ENCODE measurements around the gene PHACTR2.
A peak's percentile ranks its signal among the peaks of the same experiment; 100 is the strongest.

Gene PHACTR2

DNA sequence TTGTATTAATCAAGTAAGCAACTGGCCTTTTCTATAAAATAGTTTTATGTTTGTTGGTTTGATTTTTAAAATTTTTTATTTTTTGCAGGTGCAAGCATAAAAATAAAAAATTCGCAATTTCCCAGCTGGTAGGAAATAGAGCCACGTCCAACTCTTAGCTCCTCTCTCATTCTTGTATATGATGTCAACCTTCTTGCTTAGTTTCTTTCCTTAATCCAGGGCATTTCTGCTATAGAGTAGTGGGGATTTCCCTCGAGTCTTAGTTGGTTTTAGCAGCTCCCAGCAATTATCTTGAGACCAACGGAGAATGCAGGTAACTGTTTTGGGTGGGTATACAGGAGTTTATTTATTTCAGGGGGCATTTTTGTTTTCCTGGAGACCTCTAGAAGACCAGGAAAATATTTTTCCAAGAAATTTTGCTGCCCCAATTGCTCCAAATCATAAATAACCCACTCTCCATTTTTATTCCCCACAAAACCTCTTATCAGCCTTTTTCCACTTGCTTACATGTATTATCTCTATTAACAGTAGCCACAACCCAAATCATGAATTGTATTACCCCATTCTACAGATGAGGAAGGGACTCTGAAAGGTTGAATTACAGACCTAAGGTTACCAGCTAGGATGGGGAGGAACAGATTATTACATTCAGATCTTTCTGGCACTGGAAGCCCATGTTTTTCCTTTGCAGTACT, 18.4 kb downstream of the PHACTR2 start:
- DNase-seq (ENCODE audit: low read depth), result no peak
- H3K4me3 ChIP-seq (ENCODE audit: low read depth, low read length), result no peak overlapping the region

DNA sequence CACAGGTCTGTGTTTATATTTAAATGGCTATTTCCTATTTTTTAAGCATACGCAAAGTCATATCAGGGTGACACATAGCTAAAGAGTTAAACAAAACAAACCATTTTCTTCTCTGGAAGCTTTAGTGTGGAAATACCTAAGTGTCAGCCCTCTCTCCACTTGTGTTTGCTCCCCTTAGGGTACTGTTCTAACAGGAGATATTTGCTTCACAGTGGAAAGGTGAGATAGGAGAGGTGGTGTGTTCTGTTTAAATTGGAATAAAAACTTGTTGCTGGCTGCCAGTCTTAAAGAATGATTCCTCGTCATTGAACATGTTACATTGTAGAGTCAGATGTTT, 18.9 kb downstream of the PHACTR2 start:
- no peak for DNase-seq (ENCODE audit: low read depth)
- no peak overlapping the region for H3K4me3 ChIP-seq (ENCODE audit: low read depth, low read length)

DNA sequence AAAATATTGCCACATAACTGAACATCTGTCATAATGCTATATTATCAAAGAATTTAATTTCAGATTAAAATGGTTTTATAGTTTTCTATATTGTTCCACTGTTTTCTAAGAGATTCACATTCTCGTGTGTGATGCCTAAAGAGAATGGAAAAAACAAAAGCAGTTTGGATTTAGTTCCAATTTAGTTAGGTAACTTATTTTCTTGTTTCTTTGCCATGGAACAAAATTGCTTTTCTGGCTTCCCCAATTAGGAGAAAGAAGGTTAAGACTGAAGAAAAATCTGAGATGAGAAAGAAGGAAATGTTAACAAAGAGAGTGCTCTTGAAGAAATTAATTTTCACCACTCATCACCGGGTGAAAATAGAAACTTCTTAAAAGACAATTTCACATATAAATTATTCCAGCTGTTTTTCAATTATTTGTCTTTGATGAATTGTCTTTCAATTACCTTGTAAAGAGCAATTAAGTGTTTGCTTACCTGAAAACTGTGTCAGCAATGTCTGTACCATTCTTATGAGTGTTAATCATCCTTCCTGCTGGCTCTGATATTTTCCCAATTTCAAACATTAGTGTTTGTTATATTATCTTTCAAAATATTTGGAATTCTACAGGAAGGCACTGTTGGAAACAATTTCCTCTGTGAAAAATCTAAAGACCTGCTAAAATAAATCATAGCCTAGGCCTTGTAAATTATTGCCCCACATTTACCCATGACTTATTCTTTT, 19.5 kb downstream of the PHACTR2 start:
- no peak for DNase-seq (ENCODE audit: low read depth)

DNA sequence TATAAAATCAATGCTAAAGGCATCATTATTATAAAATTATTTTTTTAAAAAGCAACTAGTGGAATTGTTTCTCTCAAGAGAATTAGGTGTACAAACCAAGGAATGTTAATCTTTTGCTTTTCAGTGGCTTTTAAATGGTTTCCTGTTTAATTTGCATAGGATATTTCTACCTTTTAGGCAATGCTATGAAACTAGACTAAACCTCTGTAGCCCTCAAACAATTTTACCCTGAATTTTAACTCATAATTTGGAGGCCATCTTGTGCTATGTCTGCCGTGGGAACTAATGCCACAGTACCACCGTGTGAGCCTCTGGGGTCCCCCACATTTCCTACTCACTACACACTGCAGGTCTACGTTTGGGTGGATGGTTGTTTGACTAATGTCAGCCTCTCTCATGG, 20.6 kb downstream of the PHACTR2 start:
- DNase-seq (ENCODE audit: low read depth), result no peak

More for the DNA sequence above, 19.5 kb downstream of the PHACTR2 start:
- H3K4me3 ChIP-seq (ENCODE audit: low read depth, low read length), result no peak overlapping the region

DNA sequence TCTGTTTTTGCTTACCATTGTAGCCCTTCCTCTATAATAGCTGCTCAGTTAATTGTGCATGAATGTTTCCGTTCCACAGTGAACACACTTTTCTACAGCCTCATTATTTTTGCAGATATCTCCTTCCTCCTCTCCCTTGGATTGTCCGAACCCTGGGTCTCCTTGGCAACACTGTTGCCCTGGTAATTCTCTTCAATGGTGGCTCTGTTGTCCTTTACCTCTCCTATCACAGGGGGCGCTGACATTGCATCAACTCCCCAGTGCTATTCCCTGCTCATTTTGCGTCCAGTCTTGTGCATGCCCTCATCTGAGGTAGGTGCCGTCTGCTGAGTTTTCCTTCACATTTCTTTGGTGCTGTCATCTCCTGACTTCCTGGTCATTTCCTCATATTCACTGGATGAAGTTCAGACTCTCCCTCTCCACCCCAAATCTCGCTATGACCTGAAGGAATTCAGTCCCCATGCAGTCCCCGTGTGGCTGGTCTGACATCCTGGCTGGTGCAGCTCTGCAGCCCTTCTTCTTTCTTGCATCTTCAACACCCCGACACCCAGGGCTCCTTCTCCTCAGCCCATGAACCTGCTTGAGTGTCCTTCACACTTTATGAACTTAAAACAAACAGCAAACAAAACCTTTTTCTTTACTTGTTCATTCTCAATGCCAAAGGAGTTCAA, 21.1 kb downstream of the PHACTR2 start:
- no peak overlapping the region for H3K4me3 ChIP-seq (ENCODE audit: low read depth, low read length)
- no peak for DNase-seq (ENCODE audit: low read depth)

More for the DNA sequence above, 20.6 kb downstream of the PHACTR2 start:
- H3K4me3 ChIP-seq (ENCODE audit: low read depth, low read length), result no peak overlapping the region

DNA sequence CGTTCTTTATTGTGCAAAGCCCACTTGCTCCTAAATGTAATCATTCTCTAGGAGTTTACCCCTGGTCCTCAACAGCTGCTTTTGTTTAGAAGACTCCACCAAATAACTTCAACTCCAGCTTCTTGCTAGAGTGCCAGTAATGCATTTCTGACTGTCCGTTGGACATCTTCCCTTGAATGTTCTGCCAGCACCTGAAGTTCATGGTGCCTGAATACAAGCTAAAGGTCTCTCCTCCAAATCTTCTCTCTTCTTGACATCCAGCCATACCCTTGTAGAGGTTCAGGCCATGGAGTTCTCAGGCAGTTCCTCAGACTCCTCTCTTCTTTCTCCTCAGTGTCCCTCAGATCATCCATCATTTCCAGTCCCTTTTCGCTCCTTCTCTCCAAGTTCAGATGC, 21.7 kb downstream of the PHACTR2 start:
- no peak overlapping the region for H3K4me3 ChIP-seq (ENCODE audit: low read depth, low read length)
- no peak for DNase-seq (ENCODE audit: low read depth)

DNA sequence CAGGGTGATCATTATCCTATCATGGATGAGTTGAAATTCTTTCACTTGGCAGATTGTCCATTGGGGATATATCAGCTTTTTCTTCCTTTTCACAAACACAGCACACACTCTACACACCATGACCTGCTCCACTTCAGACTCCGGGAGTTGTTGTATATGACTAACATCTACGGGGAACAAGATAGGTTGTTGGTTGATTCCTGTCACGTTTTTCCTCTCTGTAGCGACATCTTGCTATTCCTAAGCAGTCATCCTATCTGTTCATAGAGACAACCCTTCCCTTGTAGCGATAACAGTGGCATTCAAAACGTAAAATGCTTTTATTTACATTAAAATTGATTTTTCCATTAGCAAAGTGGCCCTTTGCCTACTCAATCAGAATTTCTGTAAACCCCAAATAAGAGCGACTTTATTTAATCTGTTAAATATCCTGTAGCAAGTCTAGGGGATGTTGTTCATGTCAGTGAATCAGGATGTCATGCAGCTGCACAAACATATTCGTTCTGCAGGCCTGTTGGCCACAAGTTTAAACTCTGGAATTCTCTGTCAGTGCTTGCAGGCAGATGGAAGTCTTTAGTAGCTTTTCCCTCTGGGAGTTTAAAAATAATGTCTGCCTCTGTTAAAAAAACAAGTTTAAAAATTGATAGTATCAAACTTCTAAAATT, 23.1 kb downstream of the PHACTR2 start:
- DNase-seq (ENCODE audit: low read depth), result peak; percentile 85

DNA sequence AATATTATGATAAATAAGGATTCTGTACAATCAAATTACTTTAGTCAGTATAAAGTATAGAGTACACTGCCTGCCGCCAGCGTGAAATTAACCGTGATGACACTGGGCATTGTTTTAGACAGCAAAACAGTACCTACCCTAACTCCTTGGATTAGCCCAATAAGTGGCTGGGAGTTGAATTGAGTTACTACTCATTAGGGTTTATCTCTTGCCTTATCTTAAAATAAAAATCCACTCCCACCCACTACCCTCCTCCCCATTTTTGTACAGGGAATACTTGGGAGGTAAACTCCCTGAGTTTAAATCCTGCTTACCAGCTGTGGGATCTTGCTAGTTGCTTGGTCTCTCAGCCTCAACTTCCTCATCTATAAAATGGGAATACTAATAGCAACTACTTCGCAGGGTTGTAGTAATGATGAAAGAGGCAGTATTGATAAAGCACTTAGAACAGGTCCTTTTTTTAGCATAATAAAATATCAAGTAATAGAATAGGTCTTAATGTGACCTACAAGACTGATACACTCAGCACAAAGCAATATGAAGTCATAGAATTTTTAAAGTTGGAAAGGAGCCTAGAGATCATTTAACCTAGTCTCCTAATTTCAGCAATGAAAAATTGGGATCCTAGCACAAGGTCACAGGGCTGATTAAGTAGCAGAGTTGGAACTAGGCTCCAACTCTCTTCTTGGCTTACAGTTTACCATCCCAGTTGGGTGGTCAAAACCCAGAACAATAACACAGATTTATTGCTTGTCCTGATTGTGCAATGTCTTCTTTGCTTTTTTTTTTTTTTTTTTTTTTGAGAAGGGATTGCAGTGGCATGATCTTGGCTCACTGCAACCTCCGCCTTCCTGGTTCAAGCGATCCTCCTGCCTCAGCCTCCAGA, 23.8 kb downstream of the PHACTR2 start:
- DNase-seq (ENCODE audit: low read depth), result peak; percentile 38

More for the DNA sequence above, 23.1 kb downstream of the PHACTR2 start:
- peak overlapping the region; percentile 2 for H3K4me3 ChIP-seq (ENCODE audit: low read depth, low read length)

DNA sequence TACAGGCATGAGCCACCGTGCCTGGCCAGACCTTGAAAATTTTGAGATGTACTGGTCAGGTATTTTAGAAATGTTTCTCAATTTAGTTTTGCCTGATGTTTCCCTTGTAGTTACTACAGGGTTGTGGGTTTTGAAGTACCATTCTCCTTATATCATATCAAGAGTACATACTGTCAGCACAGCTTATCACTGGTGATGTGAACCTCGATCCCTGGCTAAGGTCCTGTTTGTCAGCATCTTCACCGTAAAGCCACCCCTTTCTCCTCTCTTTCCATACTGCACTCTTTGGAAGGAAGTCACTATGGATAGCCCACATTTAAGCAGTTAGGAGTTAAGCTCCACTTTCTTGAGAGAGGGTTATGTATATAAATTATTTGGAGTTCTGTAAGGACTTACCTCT, 27.8 kb downstream of the PHACTR2 start:
- H3K4me3 ChIP-seq (ENCODE audit: low read depth, low read length), result no peak overlapping the region
- no peak for DNase-seq (ENCODE audit: low read depth)

More for the DNA sequence above, 23.8 kb downstream of the PHACTR2 start:
- H3K4me3 ChIP-seq (ENCODE audit: low read depth, low read length), result no peak overlapping the region

DNA sequence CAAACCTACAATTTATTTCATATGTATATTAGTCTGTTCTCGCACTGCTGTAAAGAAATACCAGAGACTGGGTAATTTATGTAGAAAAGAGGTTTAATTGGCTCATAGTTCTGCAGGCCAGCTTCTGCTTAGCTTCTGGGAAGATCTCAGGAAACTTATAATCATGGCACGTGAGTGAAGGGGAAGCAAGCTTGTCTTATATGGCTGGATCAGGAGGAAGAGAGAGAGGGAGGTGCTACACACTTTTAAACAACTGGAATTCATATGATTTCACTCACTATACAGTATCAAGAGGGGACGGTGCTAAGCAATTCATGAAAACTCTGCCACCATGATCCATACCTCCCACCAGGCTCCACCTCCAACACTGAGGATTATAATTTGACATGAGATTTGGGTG, 29.9 kb downstream of the PHACTR2 start:
- DNase-seq (ENCODE audit: low read depth), result no peak
- H3K4me3 ChIP-seq (ENCODE audit: low read depth, low read length), result no peak overlapping the region

DNA sequence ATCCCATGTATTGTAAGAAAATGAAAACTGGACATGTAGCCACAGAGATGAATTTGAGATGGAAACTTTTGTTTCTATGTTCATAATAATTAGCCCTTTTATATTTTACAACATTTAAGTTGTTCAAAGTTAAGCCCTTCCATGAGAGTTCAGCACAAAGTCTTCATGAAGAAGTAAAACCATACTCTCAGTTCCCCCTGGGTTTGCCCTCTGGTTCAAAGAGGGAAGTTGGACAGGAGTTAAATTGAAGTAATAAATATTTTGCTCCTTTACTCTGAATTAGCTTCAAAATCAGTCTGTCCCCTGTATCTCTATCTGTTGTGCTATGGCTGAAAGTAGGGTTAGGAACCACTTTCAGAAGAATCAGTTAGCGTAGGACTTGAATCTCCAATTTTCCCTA, 31.1 kb downstream of the PHACTR2 start:
- H3K4me3 ChIP-seq (ENCODE audit: low read depth, low read length), result no peak overlapping the region
- no peak for DNase-seq (ENCODE audit: low read depth)

DNA sequence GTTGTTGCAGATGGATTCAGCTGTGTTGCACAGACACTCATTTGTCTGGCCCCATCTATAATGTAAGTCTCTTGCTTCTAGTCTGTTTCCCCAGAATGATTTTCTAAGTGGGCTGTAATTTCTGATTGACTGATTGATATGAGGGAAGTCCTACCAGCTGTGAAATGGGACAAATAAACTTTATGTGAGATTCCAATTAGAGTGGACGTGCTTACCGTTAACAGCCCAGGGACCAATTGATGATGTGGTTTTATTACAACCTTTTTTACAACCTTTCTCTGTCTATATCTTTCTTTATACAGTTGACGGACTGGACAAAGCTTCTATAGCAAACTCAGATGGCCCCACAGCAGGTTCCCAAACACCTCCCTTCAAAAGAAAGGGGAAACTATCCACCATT, 33.9 kb downstream of the PHACTR2 start:
- DNase-seq (ENCODE audit: low read depth), result no peak
- H3K4me3 ChIP-seq (ENCODE audit: low read depth, low read length), result no peak overlapping the region

DNA sequence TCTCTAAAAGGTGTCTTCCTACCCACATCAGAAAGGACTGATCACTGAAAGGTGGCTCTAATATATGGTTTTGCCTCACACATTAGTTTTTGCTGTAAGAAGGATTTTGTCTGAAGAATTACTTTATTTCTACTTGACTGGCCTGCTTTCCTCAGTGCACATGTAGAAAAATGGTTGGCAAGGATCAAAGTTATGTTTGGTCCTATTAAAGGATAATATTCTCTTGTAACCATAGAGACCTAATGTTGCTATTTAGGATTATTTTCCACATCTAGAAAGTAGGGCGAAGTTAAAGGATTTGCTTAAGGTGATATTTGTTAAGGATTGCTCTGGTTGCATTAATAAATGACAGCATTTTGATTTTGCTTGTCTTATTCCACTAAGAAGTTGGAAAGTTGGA, 40.7 kb downstream of the PHACTR2 start:
- no peak overlapping the region for H3K4me3 ChIP-seq (ENCODE audit: low read depth, low read length)
- no peak for DNase-seq (ENCODE audit: low read depth)

DNA sequence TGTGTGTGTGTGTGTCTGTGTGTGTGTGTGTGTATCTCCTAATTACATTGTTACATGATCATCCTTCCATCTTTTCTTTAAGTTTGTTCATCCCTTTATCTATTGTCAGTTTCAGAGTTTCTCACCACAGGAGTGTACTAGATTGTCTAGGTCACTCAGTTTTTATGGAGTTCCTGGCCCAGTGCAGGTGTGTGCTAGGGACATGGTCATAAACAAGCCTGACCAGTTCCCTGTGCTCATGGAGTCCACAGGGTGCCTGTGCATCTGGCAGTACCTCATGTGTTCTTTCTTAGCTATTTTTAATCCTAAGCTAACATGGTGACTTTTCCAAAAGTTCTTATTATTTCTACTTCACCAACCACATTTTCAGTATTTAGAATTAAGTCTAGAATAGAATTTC, 43.9 kb downstream of the PHACTR2 start:
- H3K4me3 ChIP-seq (ENCODE audit: low read depth, low read length), result no peak overlapping the region
- DNase-seq (ENCODE audit: low read depth), result no peak

DNA sequence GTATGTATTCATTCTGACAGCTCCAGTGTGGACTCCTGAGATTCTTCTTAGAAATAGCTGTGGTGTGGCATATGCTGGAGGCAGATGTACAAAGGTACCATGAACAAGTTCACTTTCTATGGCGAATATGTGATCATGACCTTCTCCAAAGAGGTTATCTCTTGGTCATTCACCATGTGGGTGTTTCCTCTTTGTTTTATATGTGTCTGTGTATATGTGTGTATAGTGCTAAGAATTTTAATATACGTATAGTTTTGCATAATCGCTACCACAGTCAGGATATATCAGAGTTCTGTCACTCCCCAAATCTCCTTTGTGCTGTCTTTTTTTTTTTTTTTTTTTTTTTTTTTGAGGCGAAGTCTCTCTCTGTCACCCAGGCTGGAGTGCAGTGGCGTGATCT, 47.1 kb downstream of the PHACTR2 start:
- no peak for DNase-seq (ENCODE audit: low read depth)
- no peak overlapping the region for H3K4me3 ChIP-seq (ENCODE audit: low read depth, low read length)

DNA sequence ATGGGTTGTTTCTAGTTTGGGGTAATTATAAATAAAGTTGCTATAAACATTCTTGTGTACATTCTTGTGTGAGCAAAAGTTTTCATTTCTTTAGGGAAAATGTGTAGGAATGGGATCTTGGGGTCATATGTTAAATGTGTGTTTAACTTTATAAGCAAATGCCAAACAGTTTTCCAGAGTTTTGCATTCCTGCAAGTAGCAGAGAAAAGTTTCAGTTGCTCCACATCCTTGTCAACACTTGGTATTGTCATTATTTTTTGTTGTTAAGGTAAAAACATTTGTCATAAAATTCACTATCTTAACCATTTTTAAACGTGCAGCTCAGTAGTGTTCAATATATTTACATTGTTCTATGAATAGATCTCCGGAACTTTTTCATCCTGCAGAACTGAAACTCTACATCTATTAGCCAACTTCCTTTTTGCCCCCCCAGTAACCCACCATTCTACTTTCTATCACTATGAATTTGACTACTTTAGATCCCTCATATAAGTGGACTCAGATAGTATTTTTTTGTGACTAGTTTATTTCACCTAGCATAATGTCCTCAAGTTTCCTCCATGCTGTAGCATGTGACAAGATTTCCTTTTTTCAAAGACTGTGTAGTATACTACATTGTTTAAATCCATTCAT, 48.4 kb downstream of the PHACTR2 start:
- DNase-seq (ENCODE audit: low read depth), result no peak
- H3K4me3 ChIP-seq (ENCODE audit: low read depth, low read length), result no peak overlapping the region

DNA sequence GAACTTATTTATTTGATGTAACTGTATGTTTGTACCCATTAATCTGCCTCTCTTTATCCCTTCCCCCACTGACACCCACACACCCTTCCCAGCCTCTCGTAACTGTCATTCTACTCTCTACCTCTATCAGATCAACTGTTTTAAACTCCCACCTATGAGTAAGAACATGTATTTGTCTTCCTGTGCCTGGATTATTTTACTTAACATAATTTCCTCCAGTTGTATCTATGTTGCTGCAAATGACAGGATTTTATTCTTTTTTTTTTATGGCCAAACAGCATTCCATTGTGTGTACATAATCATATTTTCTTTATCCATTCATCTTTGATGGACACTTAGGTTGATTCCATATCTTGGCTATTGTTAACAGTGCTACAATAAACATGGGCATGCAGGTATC, 49.3 kb downstream of the PHACTR2 start:
- no peak overlapping the region for H3K4me3 ChIP-seq (ENCODE audit: low read depth, low read length)

DNA sequence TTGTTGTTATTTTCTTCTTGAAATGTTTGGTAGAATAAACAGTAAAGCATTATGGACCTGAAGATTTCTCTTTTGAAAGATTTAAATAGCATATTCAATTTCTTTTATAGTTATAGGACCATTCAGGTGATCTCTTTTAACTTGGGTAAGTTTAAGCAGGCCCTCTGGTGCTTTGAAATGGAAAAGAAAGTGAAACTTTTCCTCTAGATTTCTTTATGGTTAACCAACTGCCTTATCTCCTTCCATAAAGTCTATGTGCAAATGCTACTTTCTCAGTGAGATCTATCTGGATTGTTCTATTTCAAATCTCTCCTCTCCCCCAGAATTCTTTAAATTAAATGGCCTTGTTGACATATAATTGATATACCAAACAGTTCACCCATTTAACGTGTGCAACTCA, 54.0 kb downstream of the PHACTR2 start:
- no peak for DNase-seq (ENCODE audit: low read depth)
- no peak overlapping the region for H3K4me3 ChIP-seq (ENCODE audit: low read depth, low read length)

More for the DNA sequence above, 49.3 kb downstream of the PHACTR2 start:
- no peak for DNase-seq (ENCODE audit: low read depth)

DNA sequence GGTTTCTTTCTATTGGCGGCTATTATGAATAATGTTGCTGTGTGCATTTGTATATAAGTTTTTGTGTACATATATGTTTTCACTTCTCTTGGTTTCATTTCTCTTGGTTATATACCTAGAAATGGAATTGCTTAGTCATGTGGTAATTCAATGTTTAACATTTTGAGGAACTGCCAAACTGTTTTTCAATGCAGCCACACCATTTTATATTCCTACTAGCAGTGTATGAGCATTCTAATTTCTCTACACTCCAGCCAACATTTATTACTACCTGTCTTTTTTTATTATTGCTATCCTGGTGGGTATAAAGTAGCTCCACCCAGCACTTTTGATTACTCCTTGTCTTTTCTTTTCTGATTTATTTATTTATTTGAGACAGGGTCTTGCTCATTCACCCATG, 54.8 kb downstream of the PHACTR2 start:
- no peak overlapping the region for H3K4me3 ChIP-seq (ENCODE audit: low read depth, low read length)
- DNase-seq (ENCODE audit: low read depth), result no peak
